Stomach (tissue), 9 donors: ENCODE results near the gene FBH1. TPM values are rescaled to one million over a fixed set of nuclear protein-coding genes. Genes with fewer than 3 reads are reported as not detected.
"Not testable (repeated sequence)": the region's sequence is repeated elsewhere in the genome, so short reads cannot be mapped to it uniquely, and the experiment has no call there.

Source experiments
- DNase-seq, 2 donors: peaks; one replicate each; pipeline versions ENCODE4 v3.0.0 to v3.0.0-alpha.2; 2013 to 2019
- H3K27ac ChIP-seq, 5 donors: fragments of 200-600 bp in 4 of 5; sonication (generic) in 4 of 5; one replicate each; pipeline ENCODE4 v1.5.1; 2013 to 2019; ENCODE audit warnings: mild to moderate bottlenecking in 1 of 5, moderate library complexity in 1 of 5
- H3K27me3 ChIP-seq, 3 donors: fragments of 200-600 bp; sonication (generic); one replicate each; pipeline ENCODE4 v1.5.1; 2017 to 2019; ENCODE audit warnings: mixed run types in 1 of 3
- H3K36me3 ChIP-seq, 4 donors: fragments of 200-600 bp; sonication (generic); 1 replicate in 3 of 4; 2 replicates in 1 of 4; pipeline ENCODE4 v1.5.1; 2016 to 2019
- H3K4me1 ChIP-seq, 4 donors: fragments of 200-600 bp; sonication (generic); one replicate each; pipeline ENCODE4 v1.5.1; 2016 to 2019
- H3K4me3 ChIP-seq, 4 donors: fragments of 200-600 bp; sonication (generic) in 3 of 4; one replicate each; pipeline ENCODE4 v1.5.1; 2016 to 2019; ENCODE audit warnings: mild to moderate bottlenecking in 1 of 4
- H3K9me3 ChIP-seq, 4 donors: fragments of 200-600 bp; sonication (generic); one replicate each; pipeline ENCODE4 v1.5.1; 2016 to 2019
- CTCF ChIP-seq, 7 experiments: fragments of 450-650 bp in 4 of 7; fragments of 200-600 bp in 3 of 7; sonication (generic) in 3 of 7; IDR thresholded peaks; one replicate each; pipeline ENCODE4 v1.5.1; 2016 to 2019; ENCODE audit warnings: antibody characterized with exemption in 7 of 7, control low read depth in 2 of 7, mild to moderate bottlenecking in 1 of 7
- EP300 ChIP-seq: sonication (generic); formaldehyde crosslinking; IDR thresholded peaks from one replicate; pipeline ENCODE4 v1.6.1; 2017; ENCODE audit warnings: antibody characterized with exemption
- POLR2A ChIP-seq, 4 donors: fragments of 450-650 bp; IDR thresholded peaks; one replicate each; pipeline ENCODE4 v1.6.1; 2016; ENCODE audit warnings: antibody characterized with exemption in 4 of 4, control low read depth in 2 of 4, mild to moderate bottlenecking in 1 of 4, moderate library complexity in 1 of 4
- POLR2AphosphoS5 ChIP-seq, 3 donors: sonication (generic); formaldehyde crosslinking; IDR thresholded peaks; one replicate each; pipeline ENCODE4 v1.6.1; 2016; ENCODE audit warnings: antibody characterized with exemption in 3 of 3
- WGBS, 5 donors: extraction: QIAGEN DNeasy Blood & Tissue Kit in 3 of 5; methylation state at CpG; one replicate each; pipeline versions ENCODE4 v1.1.5 to v1.1.7; 2013 to 2018; 5-methylcytosine and 5-hydroxymethylcytosine counted together
- intact Hi-C: fragments of 100-400 bp; cut with DNase I; formaldehyde crosslinking; loops from one replicate; pipeline ENCODE4 v1.15.1; 2023; ENCODE audit warnings: low total_unique reads
- polyA plus RNA-seq, 3 donors: library from polyadenylated mRNA; stranded (reverse); fragments of 200-250 nt; gene quantifications; one replicate each; pipeline ENCODE4 v1.2.3, GENCODE V29; 2013
- total RNA-seq, 5 donors: library from RNA; depleted of rRNA; stranded (reverse); fragments of >200 nt; gene quantifications; one replicate each; pipeline versions ENCODE4 v1.1.0 to v1.2.3, GENCODE V29; 2014 to 2016
- donor health status: healthy with polysubstance abuse.
- donor health status: Bipolar disorder and iron deficiency.
- donor health status: healthy.

FBH1 gene
- total and polyA plus RNA-seq, 8 donors, result 38.4 to 192 (median 53.3) TPM

- TF ChIP-seq EP300, result no peak
- TF ChIP-seq POLR2A (IDR thresholded peaks at IDR 0.05), result no peak
- no peak for TF ChIP-seq CTCF (IDR thresholded peaks at IDR 0.05)
- no peak for TF ChIP-seq POLR2AphosphoS5 (IDR thresholded peaks at IDR 0.05)
- Histone ChIP-seq H3K4me1 (peaks cover 0 to 11% (median 0%) of the 10 kb centered on the region in 4 donors), H3K9me3 (no peaks in the 10 kb centered on the region), H3K27me3 (no peaks in the 10 kb centered on the region), H3K36me3 (no peaks in the 10 kb centered on the region), H3K4me3 (no peak overlapping the region), H3K27ac (no peak overlapping the region)
- intact Hi-C loops, result no loop called here
- WGBS, 5 donors, result 74 to 87% (median 76%) methylated on average over 4 of the region's 4 CpGs
- DNase-seq, result no peak
These were observed 46.2 kb upstream of the FBH1 start for GRCh38 chr10:5843686-5844344.

GRCh38 chr10:5844345-5845055 is 45.5 kb upstream of the FBH1 start:
- WGBS, 5 donors, result 75 to 83% (median 77%) methylated on average over 13 of the region's 13 CpGs
- no peak overlapping the region for H3K27ac ChIP-seq
- intact Hi-C loops, result no loop called here

GRCh38 chr10:5846667-5847066 is 43.4 kb upstream of the FBH1 start:
- DNase-seq, H3K4me3 ChIP-seq, H3K27ac ChIP-seq, H3K9me3 ChIP-seq, intact Hi-C loops, H3K27me3 ChIP-seq, H3K36me3 ChIP-seq: not testable (repeated sequence)
- H3K4me1 ChIP-seq, result peaks cover 0 to 11% (median 0%) of the 10 kb centered on the region in 4 donors
- WGBS, 5 donors, result 92 to 100% (median 96%) methylated on average over 4 of the region's 4 CpGs

More at GRCh38 chr10:5844345-5845055, 45.5 kb upstream of the FBH1 start:
- H3K4me1 ChIP-seq, result peaks cover 0 to 11% (median 0%) of the 10 kb centered on the region in 4 donors
- H3K9me3 ChIP-seq, result no peaks in the 10 kb centered on the region
- TF ChIP-seq POLR2A (IDR thresholded peaks at IDR 0.05), result no peak
- TF ChIP-seq POLR2AphosphoS5 (IDR thresholded peaks at IDR 0.05), result no peak
- no peak for TF ChIP-seq EP300
- TF ChIP-seq CTCF (IDR thresholded peaks at IDR 0.05), result no peak
- DNase-seq, result no peak
- H3K36me3 ChIP-seq, result no peaks in the 10 kb centered on the region
- H3K4me3 ChIP-seq, result no peak overlapping the region
- H3K27me3 ChIP-seq, result no peaks in the 10 kb centered on the region

GRCh38 chr10:5854131-5854475 is 35.9 kb upstream of the FBH1 start:
- Histone ChIP-seq H3K4me1 (no peaks in the 10 kb centered on the region), H3K4me3 (no peak overlapping the region), H3K36me3 (no peaks in the 10 kb centered on the region), H3K9me3 (no peaks in the 10 kb centered on the region), H3K27me3 (no peaks in the 10 kb centered on the region), H3K27ac (no peak overlapping the region)
- TF ChIP-seq POLR2AphosphoS5 (IDR thresholded peaks at IDR 0.05) (no peak), EP300 (no peak), POLR2A (IDR thresholded peaks at IDR 0.05) (no peak), CTCF (IDR thresholded peaks at IDR 0.05) (no peak)
- intact Hi-C loops, result no loop called here
- DNase-seq, result peak in 1 of 2 donors; percentile 60
- 73 to 87% (median 83%) methylated on average over 5 of the region's 5 CpGs for WGBS, 5 donors
